Measurements from ENCODE around the gene IGF1R. TPM values are rescaled to one million over a fixed set of nuclear protein-coding genes. Genes with fewer than 3 reads are reported as not detected.

IGF1R gene
- total and polyA plus RNA-seq, 2 donors (not counting 3 experiments of a cell fraction or from before 2014, with no cell fraction given), result 16.1 to 59.1 TPM

DNA sequence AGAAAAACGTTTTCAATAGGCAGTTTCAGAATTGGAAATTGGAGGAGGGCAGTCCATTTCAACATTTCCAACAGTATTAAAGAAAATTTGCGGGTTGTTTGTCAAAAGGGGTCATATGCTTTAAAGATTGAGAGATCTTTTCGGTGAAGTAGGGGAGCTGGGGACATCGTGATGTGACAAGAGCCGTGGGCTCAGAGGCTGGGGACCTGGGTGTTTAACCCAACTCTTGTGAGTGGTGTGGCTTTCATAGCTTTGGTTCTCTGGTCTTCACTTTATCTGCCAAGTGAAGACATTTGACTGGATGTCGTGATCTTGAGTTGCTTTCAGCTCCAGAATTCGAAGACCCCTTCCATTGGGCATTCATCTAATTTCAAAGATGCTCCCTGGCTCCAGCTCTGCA lies 226.0 kb downstream of the IGF1R start:
- dilution Hi-C loops (cut with MboI; ENCODE audit: extremely low pct_ligation_motif_present, low sequenced_read_pairs), result no loop called here
- H3K36me3 ChIP-seq (ENCODE audit: control insufficient read depth in 2 of 2, extremely low read depth in 1 of 2, insufficient read depth in 2 of 2, low read length in 2 of 2), result no peaks in the 10 kb centered on the region
- TF ChIP-seq MYC (IDR thresholded peaks at IDR 0.05; ENCODE audit: low read depth, low read length) (no peak), POLR2AphosphoS5 (IDR thresholded peaks at IDR 0.05; ENCODE audit: insufficient read depth, low read depth, low read length) (no peak), EZH2 (IDR thresholded peaks at IDR 0.05; ENCODE audit: borderline replicate concordance, low read depth, low read length, severe bottlenecking) (no peak), GATA2 (IDR thresholded peaks at IDR 0.05; ENCODE audit: insufficient read depth, insufficient read length, low read depth, low read length) (no peak), JUN (IDR thresholded peaks at IDR 0.05; ENCODE audit: borderline replicate concordance, insufficient read depth, insufficient read length, low read depth) (no peak), FOS (IDR thresholded peaks at IDR 0.05; ENCODE audit: borderline replicate concordance, insufficient read depth, low read length) (no peak), POLR2A (IDR thresholded peaks at IDR 0.05; ENCODE audit: low read depth, low read length) (no peak)
- TF ChIP-seq, protein P1, sequence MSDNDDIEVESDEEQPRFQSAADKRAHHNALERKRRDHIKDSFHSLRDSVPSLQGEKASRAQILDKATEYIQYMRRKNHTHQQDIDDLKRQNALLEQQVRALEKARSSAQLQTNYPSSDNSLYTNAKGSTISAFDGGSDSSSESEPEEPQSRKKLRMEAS (IDR thresholded peaks at IDR 0.05; ENCODE audit: insufficient read depth, insufficient read length), result no peak
- TF ChIP-seq, protein P2, sequence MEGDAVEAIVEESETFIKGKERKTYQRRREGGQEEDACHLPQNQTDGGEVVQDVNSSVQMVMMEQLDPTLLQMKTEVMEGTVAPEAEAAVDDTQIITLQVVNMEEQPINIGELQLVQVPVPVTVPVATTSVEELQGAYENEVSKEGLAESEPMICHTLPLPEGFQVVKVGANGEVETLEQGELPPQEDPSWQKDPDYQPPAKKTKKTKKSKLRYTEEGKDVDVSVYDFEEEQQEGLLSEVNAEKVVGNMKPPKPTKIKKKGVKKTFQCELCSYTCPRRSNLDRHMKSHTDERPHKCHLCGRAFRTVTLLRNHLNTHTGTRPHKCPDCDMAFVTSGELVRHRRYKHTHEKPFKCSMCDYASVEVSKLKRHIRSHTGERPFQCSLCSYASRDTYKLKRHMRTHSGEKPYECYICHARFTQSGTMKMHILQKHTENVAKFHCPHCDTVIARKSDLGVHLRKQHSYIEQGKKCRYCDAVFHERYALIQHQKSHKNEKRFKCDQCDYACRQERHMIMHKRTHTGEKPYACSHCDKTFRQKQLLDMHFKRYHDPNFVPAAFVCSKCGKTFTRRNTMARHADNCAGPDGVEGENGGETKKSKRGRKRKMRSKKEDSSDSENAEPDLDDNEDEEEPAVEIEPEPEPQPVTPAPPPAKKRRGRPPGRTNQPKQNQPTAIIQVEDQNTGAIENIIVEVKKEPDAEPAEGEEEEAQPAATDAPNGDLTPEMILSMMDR (IDR thresholded peaks at IDR 0.05; ENCODE audit: extremely low read depth in 1 of 2, insufficient read depth in 1 of 2, low read depth in 1 of 2, low read length in 2 of 2), result no peak
- no peaks in the 10 kb centered on the region for H3K9me1 ChIP-seq (replicated peaks; ENCODE audit: control insufficient read depth, extremely low read depth, insufficient read depth, low read length)
- no peak overlapping the region for H3K9ac ChIP-seq (replicated peaks; ENCODE audit: extremely low read depth, insufficient read depth, low read length)
- no peaks in the 10 kb centered on the region for H4K20me1 ChIP-seq (replicated peaks; ENCODE audit: control insufficient read depth, extremely low read depth, insufficient read depth, low read length)
- no peak overlapping the region for H3K27ac ChIP-seq (ENCODE audit: insufficient read depth, low read depth, low read length)
- H3K79me2 ChIP-seq (ENCODE audit: control insufficient read depth, insufficient read depth, low read length), result no peaks in the 10 kb centered on the region
- FAIRE-seq (no peak), DNase-seq (ENCODE audit: low read depth, low spot score) (no peak)
- no peak overlapping the region for H3K4me3 ChIP-seq (replicated peaks in 1 of 3; ENCODE audit: insufficient read depth in 1 of 3, low read depth in 1 of 3, low read length in 3 of 3)
- H3K27me3 ChIP-seq (ENCODE audit: control insufficient read depth in 2 of 2, insufficient read depth in 2 of 2, low read length in 2 of 2), result no peaks in the 10 kb centered on the region
- no peak overlapping the region for H2AFZ ChIP-seq (ENCODE audit: low read depth, low read length)
- no peaks in the 10 kb centered on the region for H3K4me1 ChIP-seq (ENCODE audit: control insufficient read depth, extremely low read depth, insufficient read depth, low read length)
- no peak overlapping the region for H3K4me2 ChIP-seq (ENCODE audit: insufficient read depth, low read length)
- ChIA-PET CTCF (interaction anchor here (3.8 kb wide), 1 partner anchor 7 kb away, joined by 23 read pairs; no protein-coding TSS in a partner anchor), POLR2A (no interaction called here)
- BruUV-seq (replicated peaks), result no TSS peak
- H3K9me3 ChIP-seq (replicated peaks; ENCODE audit: control insufficient read depth, insufficient read depth, low read length), result no peaks in the 10 kb centered on the region
- intact Hi-C loops (cut with micrococcal nuclease), result no loop called here
